GM18870 (cell line): ENCODE results near the gene FMNL1.

Experiments
- ATAC-seq: cut with Tn5 transposase; IDR thresholded peaks from one replicate; pipeline ENCODE4 v1.9.1; 2021; ENCODE audit warnings: moderate library complexity; ENCODE audit not compliant: unreplicated experiment

FMNL1 gene

DNA sequence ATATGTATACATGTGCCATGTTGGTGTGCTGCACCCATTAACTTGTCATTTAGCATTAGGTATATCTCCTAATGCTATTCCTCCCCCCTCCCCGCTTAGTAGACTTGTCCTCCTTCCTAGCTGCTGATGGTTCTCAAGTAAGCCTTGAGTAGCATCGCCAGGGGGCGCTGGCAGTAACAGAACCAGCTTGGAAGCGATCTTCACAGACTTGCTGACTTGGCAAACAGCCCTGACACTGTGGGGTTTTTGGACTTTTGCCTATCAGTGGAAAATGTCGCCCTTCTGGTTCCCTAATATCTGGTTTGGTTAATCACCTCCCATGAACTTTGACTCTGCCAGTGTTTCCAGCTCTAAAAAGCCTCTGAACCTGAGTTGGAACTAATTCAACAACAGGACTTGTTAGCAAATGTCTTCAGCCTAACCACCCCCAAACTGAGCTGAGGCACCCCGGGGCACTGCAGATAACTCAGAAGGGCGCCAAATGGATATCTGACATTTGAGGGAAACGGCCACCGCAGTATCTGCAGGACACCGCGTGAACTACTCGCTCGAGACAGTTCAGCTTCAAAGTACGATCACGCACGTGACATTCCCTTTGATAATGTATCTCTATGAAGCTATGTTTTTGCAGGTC, 55.6 kb downstream of the FMNL1 start:
- no peak for ATAC-seq

DNA sequence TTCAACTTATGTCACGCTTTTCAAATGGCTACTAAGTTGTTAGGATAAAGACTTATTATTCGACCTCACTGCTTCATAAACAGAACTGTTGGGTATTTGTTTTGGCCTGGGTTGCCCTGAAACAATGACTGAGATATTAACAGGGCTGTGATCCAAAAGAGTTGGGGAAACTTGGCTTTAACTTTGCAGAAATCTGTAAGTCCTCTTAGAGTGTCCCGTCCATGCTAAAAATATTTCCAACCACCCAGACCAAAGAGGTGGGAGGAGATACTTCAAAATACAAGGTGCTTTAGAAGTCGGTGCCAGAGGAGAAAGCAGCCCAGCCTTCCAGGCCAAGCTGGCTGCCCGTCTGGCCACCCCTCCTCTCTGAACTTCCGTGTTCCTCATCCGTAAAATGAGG, 56.3 kb downstream of the FMNL1 start:
- ATAC-seq, result no peak

DNA sequence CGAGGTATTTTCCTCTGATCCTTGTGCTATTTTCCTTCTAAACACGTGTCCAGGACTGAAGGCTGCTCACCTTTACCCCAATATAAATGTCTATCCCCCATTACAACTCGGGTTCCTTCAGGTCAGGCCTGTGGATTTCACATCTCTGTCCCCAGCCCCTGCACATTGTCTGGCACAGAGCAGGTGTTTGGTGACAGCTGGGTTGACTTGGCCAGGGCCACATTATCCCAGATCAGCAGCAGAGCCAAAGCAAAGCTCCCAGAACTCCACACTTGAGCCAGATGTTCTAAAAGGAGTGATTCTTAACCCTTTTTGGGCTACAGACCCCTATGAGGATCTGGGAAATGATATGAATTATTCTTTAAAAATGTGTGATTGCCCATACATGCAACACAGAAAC, 58.2 kb downstream of the FMNL1 start:
- ATAC-seq, result no peak

DNA sequence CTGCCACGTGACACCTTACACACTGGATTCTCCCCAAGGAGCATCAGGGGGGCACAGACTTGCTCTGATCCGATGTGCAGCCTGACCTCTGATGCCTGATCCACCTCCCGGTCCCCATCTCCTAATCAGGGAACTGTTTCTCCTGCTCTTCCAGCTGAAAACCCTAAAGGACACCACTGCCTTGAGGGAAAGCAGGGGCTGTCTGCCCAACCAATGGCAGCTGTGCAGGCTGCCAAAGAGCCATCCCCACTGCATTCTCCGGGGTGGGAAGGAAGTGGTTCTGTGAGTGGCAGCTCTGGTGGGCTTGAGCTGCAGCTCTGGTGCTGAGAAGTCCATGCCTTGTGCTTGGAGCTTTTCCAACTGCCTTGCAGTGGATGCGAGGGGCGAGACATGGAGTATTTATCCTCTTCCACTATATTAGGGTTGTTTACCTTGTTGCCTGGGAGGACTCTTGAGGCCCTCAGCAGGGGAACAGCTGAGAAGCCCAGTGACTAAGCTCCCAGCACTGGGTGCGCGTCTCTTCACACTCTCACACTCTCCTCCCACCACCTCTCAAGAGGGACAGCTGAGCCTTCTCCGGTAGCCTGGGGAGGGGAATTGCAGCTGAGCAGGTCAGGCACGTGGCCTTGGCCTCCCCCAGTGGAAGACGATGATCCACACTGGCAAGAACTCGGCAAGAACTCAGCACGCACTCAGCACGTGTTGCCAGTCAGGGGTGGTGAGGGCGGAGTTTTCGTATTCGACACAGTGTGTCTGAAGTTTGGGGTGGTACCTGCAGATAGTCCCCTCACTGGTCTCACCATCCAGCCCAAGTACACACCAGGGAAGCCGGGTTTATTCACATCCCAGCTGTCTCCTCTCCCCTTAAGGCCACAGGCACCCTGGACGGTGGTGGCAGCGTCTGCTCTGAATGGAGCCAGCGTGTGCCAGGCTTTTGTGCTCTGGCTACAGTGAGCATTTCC, 61.3 kb downstream of the FMNL1 start:
- ATAC-seq, result no peak

DNA sequence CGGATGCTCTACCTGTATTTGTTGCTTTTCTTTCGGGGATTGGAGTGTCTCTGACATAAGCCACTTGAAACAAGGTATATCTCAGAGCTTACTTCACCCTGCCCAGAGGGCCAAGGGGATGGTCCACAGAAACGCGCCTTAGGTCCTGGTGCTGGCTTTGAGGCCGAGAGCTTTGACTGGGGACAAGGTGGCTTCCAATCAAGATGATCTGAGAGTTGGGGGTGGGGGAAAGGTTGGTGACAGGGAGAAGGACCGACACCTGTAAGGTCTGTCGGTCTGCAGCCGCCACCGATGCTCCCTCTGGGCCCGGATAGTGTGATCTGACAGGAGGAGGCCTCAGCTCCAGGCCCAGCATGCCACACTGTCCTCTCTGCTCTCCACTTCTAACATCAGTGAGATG, 62.0 kb downstream of the FMNL1 start:
- no peak for ATAC-seq

- ATAC-seq, result no peak
Observed at GRCh38 chr17:45284176-45285140, 62.8 kb downstream of the FMNL1 start.

DNA sequence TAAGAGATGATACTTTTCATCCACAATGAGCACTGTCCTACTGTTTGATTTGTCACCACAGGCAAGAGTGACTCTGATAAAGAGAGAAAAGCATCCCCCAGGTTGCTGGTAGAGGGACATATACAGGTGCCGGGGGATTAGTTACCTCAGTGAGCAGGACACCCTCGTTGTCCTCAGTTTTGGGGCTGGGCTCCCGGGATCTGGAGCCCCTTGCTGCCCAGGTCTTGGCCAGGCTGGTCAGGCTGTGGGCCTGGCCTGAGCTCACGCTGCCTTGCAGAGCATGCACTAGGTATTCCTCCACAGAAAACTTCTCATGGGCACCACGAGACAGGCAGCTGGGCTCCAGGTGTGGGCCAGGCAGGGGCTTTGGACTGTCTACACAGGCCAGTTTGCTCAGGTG, 64.6 kb downstream of the FMNL1 start:
- no peak for ATAC-seq

DNA sequence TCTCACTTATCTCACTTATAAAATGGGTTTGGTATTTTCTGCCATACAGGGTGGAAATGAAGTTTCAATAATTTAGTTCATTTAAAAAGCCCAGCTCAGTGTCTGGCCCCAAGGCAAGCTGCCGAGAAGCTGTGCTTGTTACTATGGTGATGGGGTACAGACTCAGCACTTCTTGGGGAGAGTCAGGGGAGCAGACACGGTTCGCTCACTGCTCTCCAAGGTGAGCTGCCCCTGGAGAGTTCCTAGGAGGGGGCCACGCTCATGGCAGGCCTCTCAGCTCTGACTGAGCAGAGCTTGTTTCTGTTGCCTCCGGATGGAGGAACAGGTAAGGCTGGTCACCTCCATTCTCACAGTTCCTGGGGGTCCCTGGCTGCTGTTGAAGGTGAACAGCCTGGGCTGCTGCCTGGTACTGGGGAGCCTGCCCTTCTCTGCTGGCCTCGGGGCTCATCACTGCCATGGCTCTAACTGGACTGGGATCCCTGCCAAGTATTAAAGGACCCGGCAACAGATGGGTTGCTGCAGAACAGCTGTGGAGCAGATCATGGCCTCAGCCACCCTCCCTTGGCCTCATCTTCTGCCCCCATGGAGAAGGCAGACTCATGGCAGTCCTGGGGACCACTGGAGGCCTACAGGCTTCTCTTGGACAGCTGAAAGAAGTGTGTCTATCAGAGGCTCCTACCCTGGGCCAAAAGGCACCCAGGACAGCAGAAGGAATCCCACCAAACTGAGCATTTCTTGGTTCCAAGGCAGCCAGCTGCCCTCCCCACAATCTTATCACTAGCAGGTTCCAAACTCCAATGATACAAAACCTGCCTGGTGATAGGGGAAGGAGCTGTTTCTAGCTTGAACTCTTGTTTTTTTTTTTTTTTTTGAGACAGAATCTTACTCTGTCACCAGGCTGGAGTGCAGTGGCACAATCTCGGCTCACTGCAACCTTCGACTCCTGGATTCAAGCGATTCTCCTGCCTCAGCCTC, 66.1 kb downstream of the FMNL1 start:
- ATAC-seq, result no peak

DNA sequence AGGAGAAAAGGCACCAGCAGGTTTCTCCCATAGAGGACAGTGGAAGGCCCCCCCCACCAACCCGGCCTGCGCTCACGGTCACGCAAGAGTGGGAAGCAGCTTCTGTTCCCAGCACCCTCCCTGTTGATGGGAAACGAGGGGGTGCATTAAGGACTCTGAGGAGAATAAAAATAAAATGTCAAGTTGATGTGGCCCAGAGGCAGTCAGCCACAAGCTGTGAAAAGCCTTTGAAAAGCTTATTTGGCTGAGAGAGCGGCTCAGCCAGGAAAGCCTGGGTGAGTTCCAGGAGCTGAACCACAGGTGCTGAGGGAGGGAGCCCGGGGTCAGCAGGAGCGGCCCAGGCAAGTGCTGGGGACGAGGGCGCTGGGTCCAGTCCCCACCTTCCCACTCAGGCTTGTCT, 67.1 kb downstream of the FMNL1 start:
- no peak for ATAC-seq

DNA sequence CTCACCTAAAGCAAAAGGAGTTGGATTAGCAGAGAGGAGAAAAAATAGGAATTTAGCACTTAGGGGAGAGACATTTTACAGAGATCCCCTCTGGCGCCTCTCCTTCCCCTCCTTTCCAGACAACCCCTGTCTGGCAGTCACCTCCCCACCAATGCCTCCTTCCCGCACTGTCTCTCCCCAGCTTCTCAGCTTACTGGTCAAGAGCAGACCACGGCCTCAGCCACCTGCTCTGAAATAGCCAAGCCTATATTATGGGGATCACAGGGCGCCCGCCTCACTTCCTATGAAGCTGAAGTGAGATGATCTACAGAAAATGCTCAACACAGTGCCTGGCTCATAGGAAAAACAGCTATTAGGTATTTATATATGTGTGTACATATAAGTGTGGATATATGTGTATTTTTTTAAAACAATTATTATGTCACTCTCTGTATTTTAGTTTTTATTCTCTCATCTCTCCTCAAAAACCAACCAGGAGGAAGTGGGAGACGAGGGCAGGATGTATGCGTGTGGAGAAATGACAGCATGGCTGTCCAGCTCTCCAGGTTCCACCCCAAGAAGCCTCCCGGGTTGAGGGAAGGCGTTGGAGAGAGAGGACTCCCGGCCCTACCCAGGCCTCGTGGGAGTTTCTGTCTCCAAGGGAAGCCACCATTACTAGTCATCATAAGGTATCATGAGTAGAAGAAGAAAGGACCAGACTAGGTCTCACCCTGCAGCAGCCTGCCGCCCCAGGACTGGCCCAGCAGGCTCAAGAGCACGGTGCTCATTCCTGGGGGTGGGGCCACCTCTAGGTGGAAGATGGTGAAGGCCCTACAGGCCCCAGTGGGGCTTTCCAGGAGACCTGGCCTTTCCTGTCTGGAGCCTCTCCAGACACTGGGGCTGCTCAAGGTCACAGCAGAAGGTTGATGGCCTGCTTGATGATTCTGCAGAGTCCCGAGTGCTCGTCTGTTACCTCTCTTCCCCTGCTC, 67.9 kb downstream of the FMNL1 start:
- no peak for ATAC-seq

GRCh38 chr17:45290269-45290765, 68.6 kb downstream of the FMNL1 start:
- no peak for ATAC-seq

DNA sequence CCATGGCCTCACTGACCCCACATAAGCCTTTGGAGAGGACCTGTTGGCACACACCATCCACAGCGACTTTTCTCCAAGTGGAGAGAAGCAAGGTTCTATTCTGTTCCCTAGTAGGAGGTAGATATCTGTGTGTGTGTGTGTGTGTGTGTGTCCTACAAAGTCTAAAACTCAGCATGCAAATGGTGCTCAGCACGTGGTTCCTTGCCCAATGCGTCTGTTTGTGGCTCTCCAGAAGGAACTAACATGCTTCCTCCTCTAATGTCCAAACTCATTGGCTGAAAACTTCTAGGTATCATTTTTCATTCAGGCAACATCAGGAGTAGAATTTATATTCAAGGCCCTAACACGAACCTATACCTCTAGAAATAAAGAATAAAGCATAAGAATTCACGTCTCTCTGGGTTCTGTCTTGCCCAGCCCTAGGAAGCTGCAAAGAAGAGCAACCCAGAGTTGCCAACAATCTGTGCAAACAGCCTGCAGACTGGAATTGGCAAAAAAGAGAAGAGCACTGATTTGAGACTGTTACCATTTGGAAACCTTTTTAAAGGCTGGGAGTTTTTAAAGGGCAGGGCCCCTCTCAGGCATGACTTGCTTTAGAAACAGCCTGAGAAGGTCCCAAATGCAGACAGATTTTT, 69.6 kb downstream of the FMNL1 start:
- ATAC-seq, result no peak

GRCh38 chr17:45292696-45293412, 71.2 kb downstream of the FMNL1 start:
- no peak for ATAC-seq

- no peak for ATAC-seq
Observed at GRCh38 chr17:45293413-45294211, 71.9 kb downstream of the FMNL1 start.

- ATAC-seq, result no peak
Observed at GRCh38 chr17:45294506-45294905, 72.8 kb downstream of the FMNL1 start.

DNA sequence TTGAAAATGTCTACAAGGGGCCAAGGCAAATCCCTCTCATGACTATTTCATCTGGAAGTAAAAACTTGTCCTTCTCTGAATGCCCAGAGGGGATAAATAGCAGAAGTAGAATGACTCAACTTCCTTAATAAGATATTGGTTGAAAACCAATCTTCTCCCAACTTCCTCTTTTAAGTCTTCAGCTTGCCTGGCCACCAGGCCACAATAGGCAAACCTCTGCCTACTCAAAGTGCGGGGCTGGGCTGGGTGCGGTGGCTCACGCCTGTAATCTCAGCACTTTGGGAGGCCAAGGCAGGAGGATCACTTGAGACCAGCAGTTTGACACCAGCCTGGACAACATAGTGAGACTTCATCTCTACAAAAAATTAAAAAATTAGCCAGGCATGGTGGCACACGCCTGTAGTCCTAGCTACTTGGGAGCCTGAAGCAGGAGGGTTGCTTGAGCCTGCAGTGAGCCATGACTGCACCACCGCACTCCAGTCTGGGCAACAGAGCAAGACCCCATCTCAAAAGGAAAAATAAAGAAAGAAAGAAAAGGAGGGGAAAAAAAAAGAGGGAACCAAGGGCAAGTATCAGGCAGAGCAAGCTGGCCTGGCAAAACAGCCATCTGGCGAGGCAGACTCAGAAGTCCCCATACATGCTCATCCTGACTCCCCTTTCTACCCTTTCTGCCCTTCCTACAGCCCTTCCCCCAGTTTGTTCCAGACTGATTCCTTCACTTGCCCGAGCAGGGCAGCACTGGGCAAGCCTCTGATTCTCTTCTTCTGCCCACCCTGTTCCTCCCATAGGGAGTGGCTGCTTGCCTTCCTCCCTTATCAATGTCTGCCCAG, 74.5 kb downstream of the FMNL1 start:
- no peak for ATAC-seq
